ENCODE measurements around the gene MCOLN3.
"Not testable (repeated sequence)": the region's sequence is repeated elsewhere in the genome, so short reads cannot be mapped to it uniquely, and the experiment has no call there.

Gene MCOLN3

GRCh38 chr1:85024736-85025135, 23.6 kb downstream of the MCOLN3 start:
- TF ChIP-seq, protein P1, sequence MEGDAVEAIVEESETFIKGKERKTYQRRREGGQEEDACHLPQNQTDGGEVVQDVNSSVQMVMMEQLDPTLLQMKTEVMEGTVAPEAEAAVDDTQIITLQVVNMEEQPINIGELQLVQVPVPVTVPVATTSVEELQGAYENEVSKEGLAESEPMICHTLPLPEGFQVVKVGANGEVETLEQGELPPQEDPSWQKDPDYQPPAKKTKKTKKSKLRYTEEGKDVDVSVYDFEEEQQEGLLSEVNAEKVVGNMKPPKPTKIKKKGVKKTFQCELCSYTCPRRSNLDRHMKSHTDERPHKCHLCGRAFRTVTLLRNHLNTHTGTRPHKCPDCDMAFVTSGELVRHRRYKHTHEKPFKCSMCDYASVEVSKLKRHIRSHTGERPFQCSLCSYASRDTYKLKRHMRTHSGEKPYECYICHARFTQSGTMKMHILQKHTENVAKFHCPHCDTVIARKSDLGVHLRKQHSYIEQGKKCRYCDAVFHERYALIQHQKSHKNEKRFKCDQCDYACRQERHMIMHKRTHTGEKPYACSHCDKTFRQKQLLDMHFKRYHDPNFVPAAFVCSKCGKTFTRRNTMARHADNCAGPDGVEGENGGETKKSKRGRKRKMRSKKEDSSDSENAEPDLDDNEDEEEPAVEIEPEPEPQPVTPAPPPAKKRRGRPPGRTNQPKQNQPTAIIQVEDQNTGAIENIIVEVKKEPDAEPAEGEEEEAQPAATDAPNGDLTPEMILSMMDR (IDR thresholded peaks at IDR 0.05; ENCODE audit: low read depth, low read length), result no peak
- no peaks in the 10 kb centered on the region for H3K36me3 ChIP-seq
- H3K4me3 ChIP-seq (ENCODE audit: low read depth, low read length), result no peak overlapping the region
- no peaks in the 10 kb centered on the region for H3K27me3 ChIP-seq
- no peaks in the 10 kb centered on the region for H3K9me3 ChIP-seq
- DNase-seq, result no peak
- no peaks in the 10 kb centered on the region for H3K4me1 ChIP-seq

- TF ChIP-seq, protein P1 (IDR thresholded peaks at IDR 0.05; ENCODE audit: low read depth, low read length), result no peak
- no peak overlapping the region for H3K4me3 ChIP-seq (ENCODE audit: low read depth, low read length)
- no peaks in the 10 kb centered on the region for H3K9me3 ChIP-seq
- no peaks in the 10 kb centered on the region for H3K27me3 ChIP-seq
- H3K4me1 ChIP-seq, result no peaks in the 10 kb centered on the region
- DNase-seq, result no peak
- H3K36me3 ChIP-seq, result no peaks in the 10 kb centered on the region
Measured at GRCh38 chr1:85022700-85023099, 25.6 kb downstream of the MCOLN3 start.

DNA sequence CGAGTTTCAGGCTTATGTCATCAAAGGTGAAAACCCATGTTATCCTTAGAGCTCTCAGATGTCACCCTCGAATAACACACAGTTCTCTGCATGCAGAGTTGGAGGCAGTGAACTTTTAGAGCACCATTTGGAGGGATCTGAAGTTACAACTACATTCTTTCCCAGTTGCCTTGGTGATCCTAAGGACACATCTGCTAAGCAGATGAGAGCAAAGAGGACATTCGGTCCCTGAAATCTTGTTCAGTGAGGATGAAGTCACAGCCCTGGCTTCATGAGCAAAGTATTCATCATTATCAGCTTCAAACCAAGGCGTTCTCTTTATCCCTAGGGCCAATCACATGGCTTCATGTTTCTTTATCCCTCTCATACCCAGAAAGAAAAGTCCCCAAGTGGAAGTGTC, 28.3 kb downstream of the MCOLN3 start:
- H3K4me3 ChIP-seq (ENCODE audit: low read depth, low read length), result no peak overlapping the region
- H3K36me3 ChIP-seq, result no peaks in the 10 kb centered on the region
- no peaks in the 10 kb centered on the region for H3K9me3 ChIP-seq
- TF ChIP-seq, protein P1 (IDR thresholded peaks at IDR 0.05; ENCODE audit: low read depth, low read length), result no peak
- H3K27me3 ChIP-seq, result no peaks in the 10 kb centered on the region
- H3K4me1 ChIP-seq, result no peaks in the 10 kb centered on the region
- no peak for DNase-seq

DNA sequence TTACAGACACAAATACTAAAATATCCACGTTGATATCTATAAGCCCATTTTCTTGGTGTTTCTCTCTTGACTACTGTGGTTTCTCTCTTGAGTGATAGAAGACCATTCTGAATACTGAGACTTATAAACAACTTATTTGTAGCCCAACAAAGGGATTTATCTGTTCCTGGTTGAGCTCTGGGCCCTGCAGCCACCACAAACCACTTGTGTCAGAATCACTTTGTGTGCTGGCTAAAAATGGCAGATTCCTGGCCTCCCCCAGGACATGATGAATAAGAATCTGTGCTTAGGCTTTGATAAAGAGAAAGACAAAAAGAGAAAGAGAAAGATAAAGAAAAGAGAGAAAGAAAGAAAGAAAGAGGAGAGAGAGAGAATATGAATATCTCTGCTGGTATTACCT, 32.5 kb downstream of the MCOLN3 start:
- Histone ChIP-seq H3K4me3 (ENCODE audit: low read depth, low read length) (no peak overlapping the region), H3K36me3 (no peaks in the 10 kb centered on the region), H3K27me3 (no peaks in the 10 kb centered on the region), H3K9me3 (no peaks in the 10 kb centered on the region), H3K4me1 (no peaks in the 10 kb centered on the region)
- TF ChIP-seq, protein P1 (IDR thresholded peaks at IDR 0.05; ENCODE audit: low read depth, low read length), result no peak
- no peak for DNase-seq

DNA sequence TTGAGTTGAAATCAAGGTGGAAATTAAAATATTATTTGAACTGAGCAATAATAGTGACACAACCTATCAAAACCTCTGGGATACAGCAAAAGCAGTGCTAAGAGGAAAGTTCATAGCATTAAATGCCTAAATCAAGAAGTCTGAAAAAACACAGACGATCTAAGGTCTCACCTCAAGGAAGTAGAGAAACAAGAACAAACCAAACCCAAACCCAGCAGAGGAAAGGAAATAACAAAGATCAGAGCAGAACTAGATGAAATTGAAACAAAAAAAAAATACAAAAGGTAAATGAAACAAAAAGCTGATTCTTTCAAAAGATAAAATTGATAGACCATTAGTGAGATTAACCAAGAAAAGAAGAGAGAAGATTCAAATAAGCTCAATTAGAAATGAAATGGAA, 42.7 kb downstream of the MCOLN3 start:
- DNase-seq; H3K4me3 ChIP-seq (ENCODE audit: low read depth, low read length); H3K27me3 ChIP-seq; H3K4me1 ChIP-seq; H3K9me3 ChIP-seq; H3K36me3 ChIP-seq: not testable (repeated sequence)

GRCh38 chr1:85001742-85002141, 46.6 kb downstream of the MCOLN3 start:
- DNase-seq, result no peak
- TF ChIP-seq, protein P1 (IDR thresholded peaks at IDR 0.05; ENCODE audit: low read depth, low read length), result no peak
- H3K27me3 ChIP-seq, result peaks cover 36% of the 10 kb centered on the region
- H3K36me3 ChIP-seq, result no peaks in the 10 kb centered on the region
- H3K4me1 ChIP-seq, result no peaks in the 10 kb centered on the region
- H3K4me3 ChIP-seq (ENCODE audit: low read depth, low read length), result no peak overlapping the region
- no peaks in the 10 kb centered on the region for H3K9me3 ChIP-seq

All from BE2C (cell line).